Neuron (in vitro differentiated cells): Measurements from ENCODE around the gene KY.
"Not testable (repeated sequence)": the region's sequence is repeated elsewhere in the genome, so short reads cannot be mapped to it uniquely, and the experiment has no call there.

Source experiments
- H2AFZ ChIP-seq: one replicate; pipeline ENCODE4 v1.6.1; 2013; ENCODE audit warnings: low read depth, mild to moderate bottlenecking, inconsistent platforms, low read length, moderate library complexity
- H3K27me3 ChIP-seq: one replicate; pipeline ENCODE4 v1.6.1; 2013; ENCODE audit warnings: low read length; ENCODE audit not compliant: insufficient read depth
- H3K36me3 ChIP-seq: one replicate; pipeline ENCODE4 v1.6.1; 2013; ENCODE audit warnings: low read length; ENCODE audit not compliant: insufficient read depth
- H3K4me1 ChIP-seq: one replicate; pipeline ENCODE4 v1.6.1; 2013; ENCODE audit warnings: low read length; ENCODE audit not compliant: insufficient read depth
- H3K4me3 ChIP-seq: 2 replicates; pipeline ENCODE4 v1.5.1; 2013; ENCODE audit warnings: mild to moderate bottlenecking, low read length, moderate library complexity
- H3K9me3 ChIP-seq: one replicate; pipeline ENCODE4 v1.6.1; 2013; ENCODE audit warnings: low read length

KY gene

GRCh38 chr3:134594986-134595385 is 55.8 kb downstream of the KY start:
- not testable (repeated sequence) for H3K4me3 ChIP-seq, H3K9me3 ChIP-seq, H3K36me3 ChIP-seq, H3K27me3 ChIP-seq, H2AFZ ChIP-seq
- H3K4me1 ChIP-seq, result peaks cover 16% of the 10 kb centered on the region

DNA sequence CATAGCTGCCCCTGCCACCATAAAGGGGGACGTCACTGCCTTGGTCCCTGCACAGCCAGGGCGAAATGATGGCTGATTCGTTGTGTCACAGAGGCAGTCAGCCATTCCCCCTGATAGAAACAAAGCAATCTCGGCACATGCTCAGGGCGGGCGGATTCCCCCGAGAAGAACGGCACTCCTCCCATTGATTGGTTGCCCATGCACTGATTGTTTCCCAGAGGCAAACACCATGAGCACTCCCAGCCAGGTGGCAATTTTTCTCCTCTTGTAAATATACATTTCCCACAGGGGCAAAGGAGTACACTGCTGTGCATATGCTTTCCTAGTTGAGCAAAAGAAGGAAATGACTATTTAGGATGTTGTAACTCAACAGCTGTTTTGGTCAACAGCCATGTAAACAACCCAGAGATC is 56.5 kb downstream of the KY start:
- Histone ChIP-seq H3K36me3 (no peaks in the 10 kb centered on the region), H3K4me3 (no peak overlapping the region), H3K27me3 (no peaks in the 10 kb centered on the region), H3K4me1 (peaks cover 10% of the 10 kb centered on the region), H2AFZ (no peak overlapping the region), H3K9me3 (peaks cover 5% of the 10 kb centered on the region)

- Histone ChIP-seq H3K9me3 (peaks cover 5% of the 10 kb centered on the region), H3K27me3 (no peaks in the 10 kb centered on the region), H3K36me3 (no peaks in the 10 kb centered on the region), H3K4me3 (no peak overlapping the region), H2AFZ (no peak overlapping the region), H3K4me1 (no peaks in the 10 kb centered on the region)
Observed at GRCh38 chr3:134592806-134593205, 58.0 kb downstream of the KY start.

DNA sequence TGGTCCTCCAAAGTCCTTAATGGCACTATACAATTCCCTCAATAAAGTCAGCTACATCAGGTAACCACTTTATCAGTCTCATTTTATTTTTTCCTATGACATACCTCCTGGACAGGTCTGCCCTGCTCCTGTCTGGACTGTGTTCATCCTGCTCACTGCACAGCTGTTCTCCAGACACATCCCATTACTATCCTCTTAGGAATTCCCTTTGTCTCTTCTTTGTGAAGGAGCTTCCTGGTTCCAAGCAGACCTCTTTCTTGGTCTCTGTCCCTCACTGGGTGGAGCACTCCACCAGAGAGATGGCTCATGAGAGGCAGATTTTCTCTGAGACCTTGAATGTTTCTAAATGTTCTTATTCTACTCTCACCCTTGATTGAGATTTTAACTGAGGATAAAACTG is 60.1 kb downstream of the KY start:
- Histone ChIP-seq H3K9me3 (no peaks in the 10 kb centered on the region), H2AFZ (no peak overlapping the region), H3K4me3 (no peak overlapping the region), H3K36me3 (no peaks in the 10 kb centered on the region), H3K27me3 (no peaks in the 10 kb centered on the region), H3K4me1 (no peaks in the 10 kb centered on the region)

GRCh38 chr3:134579141-134579665 is 71.6 kb downstream of the KY start:
- Histone ChIP-seq H3K4me3 (no peak overlapping the region), H2AFZ (no peak overlapping the region), H3K36me3 (no peaks in the 10 kb centered on the region), H3K9me3 (no peaks in the 10 kb centered on the region), H3K4me1 (peaks cover 2% of the 10 kb centered on the region), H3K27me3 (no peaks in the 10 kb centered on the region)

DNA sequence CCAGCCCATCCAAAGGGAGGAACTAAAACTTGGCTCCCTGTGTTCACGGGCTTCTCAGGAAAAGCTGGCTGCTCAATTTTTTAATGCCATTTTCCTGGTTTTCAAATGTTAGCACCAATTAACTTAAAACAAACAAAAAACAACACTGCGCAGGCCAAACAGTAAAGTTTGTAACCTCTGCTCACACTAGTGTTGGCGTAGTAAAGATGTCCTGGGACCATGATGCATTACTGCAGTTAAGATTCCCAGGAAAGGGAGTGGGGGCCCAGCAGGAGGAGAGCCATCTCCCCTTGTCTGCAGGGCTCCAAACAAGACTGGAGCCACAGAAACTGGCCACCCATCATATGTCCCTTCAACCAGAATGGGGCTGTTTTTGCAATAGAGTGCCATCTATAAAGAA is 74.0 kb downstream of the KY start:
- Histone ChIP-seq H3K9me3 (no peaks in the 10 kb centered on the region), H3K4me1 (peaks cover 2% of the 10 kb centered on the region), H3K27me3 (no peaks in the 10 kb centered on the region), H3K36me3 (no peaks in the 10 kb centered on the region), H3K4me3 (no peak overlapping the region), H2AFZ (no peak overlapping the region)

DNA sequence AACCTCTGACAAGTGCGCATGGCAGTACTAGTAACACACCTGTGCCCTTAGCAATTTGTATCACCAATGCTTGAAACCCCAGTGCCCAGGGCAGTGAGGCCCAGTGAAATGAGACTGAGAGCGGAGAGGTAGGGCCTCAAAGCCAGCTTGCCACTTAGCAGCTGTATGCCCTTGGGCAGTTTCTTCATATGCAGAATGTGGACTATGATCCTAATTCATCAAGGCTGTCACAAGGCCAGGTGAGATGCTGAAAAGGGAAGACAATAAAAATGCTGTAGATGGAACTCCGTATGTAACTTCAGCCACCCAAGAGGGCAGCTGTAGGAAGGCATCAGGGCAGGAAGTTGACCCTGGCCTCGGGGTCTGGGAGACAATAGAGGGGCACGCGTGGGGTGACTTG is 74.4 kb downstream of the KY start:
- H3K27me3 ChIP-seq, result no peaks in the 10 kb centered on the region
- H3K4me3 ChIP-seq, result no peak overlapping the region
- H3K9me3 ChIP-seq, result no peaks in the 10 kb centered on the region
- no peaks in the 10 kb centered on the region for H3K36me3 ChIP-seq
- H3K4me1 ChIP-seq, result peaks cover 2% of the 10 kb centered on the region
- H2AFZ ChIP-seq, result no peak overlapping the region

GRCh38 chr3:134569899-134570298 is 80.9 kb downstream of the KY start:
- not testable (repeated sequence) for H3K4me3 ChIP-seq, H3K27me3 ChIP-seq, H2AFZ ChIP-seq, H3K4me1 ChIP-seq, H3K36me3 ChIP-seq, H3K9me3 ChIP-seq

DNA sequence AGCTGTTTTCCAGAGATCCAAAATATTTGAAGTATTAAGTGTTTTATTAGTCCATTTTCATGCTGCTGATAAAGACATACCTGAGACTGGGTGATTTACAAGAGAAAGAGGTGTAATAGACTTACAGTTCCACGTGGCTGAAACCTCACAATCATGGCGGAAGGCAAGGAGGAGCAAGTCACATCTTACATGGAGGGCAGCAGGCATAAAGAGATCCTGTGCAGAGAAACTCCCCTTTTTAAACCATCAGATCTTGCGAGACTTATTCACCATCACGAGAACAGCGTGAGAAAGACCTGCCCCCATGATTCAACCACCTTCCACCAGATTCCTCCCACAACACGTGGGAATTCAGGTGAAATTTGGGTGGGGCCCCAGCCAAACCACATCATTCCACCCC is 82.0 kb downstream of the KY start:
- H2AFZ ChIP-seq, result no peak overlapping the region
- H3K4me1 ChIP-seq, result no peaks in the 10 kb centered on the region
- H3K36me3 ChIP-seq, result no peaks in the 10 kb centered on the region
- H3K27me3 ChIP-seq, result no peaks in the 10 kb centered on the region
- no peak overlapping the region for H3K4me3 ChIP-seq
- peaks cover 8% of the 10 kb centered on the region for H3K9me3 ChIP-seq

DNA sequence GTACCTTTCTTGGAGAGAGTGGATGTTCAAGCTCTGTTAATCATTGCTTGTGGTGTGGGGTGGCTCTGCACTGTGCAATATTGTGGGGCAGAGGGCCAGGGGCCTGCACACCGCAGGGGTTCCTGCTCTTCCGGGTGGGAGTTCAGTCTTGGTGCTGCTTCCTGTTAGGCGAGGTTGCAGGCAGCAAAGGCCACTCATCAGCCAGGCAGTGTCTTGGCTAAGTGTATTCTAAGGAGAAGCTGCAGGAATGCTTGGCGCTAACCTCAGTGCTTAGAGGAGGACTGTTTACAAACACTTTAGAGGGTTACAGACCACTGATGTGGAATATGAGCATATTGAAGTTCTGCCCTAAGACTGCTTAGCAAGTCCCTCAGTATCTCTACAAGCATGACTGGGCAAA is 83.2 kb downstream of the KY start:
- Histone ChIP-seq H3K9me3 (peaks cover 8% of the 10 kb centered on the region), H3K4me3 (no peak overlapping the region), H3K36me3 (no peaks in the 10 kb centered on the region), H2AFZ (no peak overlapping the region), H3K4me1 (no peaks in the 10 kb centered on the region), H3K27me3 (no peaks in the 10 kb centered on the region)

DNA sequence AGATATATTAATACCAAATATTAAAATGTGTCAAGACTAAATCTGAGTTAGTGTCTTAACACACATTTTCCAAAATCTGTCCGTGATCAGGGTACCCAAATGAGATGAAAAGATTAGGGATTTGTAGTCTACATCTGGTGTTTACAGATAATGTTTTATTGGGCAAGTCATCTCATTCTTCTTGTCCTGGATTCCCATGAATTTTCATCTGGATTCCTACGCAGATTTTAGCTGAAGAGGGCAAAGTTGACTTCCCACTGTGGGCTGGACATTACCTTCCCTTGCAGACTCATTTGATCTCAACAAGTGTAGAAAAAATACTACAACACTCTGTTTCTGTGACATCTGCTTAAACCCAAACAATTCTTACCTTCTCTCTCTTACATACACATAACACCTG is 85.8 kb downstream of the KY start:
- no peak overlapping the region for H2AFZ ChIP-seq
- H3K36me3 ChIP-seq, result peaks cover 9% of the 10 kb centered on the region
- no peak overlapping the region for H3K4me3 ChIP-seq
- peaks cover 8% of the 10 kb centered on the region for H3K9me3 ChIP-seq
- no peaks in the 10 kb centered on the region for H3K4me1 ChIP-seq
- no peaks in the 10 kb centered on the region for H3K27me3 ChIP-seq

DNA sequence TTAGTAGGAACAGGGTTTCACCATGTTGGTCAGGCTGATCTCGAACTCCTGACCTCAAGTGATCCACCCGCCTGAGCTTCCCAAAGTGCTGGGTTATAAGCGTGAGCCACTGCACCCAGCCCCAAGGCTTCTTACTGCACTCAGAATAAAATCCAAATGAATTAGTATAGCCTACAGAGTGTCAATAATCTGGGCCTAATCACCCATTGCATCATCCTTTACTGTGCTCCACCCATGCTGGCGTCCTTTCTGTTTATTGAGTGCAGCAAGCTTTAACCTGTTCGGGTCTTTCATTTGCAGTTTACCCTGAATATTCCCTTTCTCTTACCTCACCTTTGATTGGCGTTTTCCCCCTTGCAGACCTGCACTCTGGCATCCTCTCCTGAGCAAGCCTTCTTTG is 87.2 kb downstream of the KY start:
- H3K9me3 ChIP-seq, result no peaks in the 10 kb centered on the region
- H3K4me1 ChIP-seq, result no peaks in the 10 kb centered on the region
- H3K4me3 ChIP-seq, result no peak overlapping the region
- peaks cover 18% of the 10 kb centered on the region for H3K36me3 ChIP-seq
- H3K27me3 ChIP-seq, result no peaks in the 10 kb centered on the region
- H2AFZ ChIP-seq, result no peak overlapping the region

GRCh38 chr3:134562055-134562454 is 88.8 kb downstream of the KY start:
- Histone ChIP-seq H2AFZ (no peak overlapping the region), H3K4me3 (no peak overlapping the region), H3K36me3 (peaks cover 19% of the 10 kb centered on the region), H3K27me3 (no peaks in the 10 kb centered on the region), H3K9me3 (no peaks in the 10 kb centered on the region), H3K4me1 (no peaks in the 10 kb centered on the region)

- Histone ChIP-seq H3K4me1 (no peaks in the 10 kb centered on the region), H3K9me3 (no peaks in the 10 kb centered on the region), H3K36me3 (peaks cover 19% of the 10 kb centered on the region)
Observed at GRCh38 chr3:134559591-134559990, 91.2 kb downstream of the KY start.

More at GRCh38 chr3:134559591-134559990, 91.2 kb downstream of the KY start:
- no peak overlapping the region for H2AFZ ChIP-seq
- H3K4me3 ChIP-seq, result no peak overlapping the region
- no peaks in the 10 kb centered on the region for H3K27me3 ChIP-seq
